Activated naive CD8-positive, alpha-beta T cell treated with anti-CD3 and anti-CD28 coated beads, Interleukin-2, amount 50 U/mL, for 24 hours (primary cell): ENCODE results near the gene CREB5.

Source experiments
- ATAC-seq: fragments of 150-1000 bp; cut with Tn5 transposase; one replicate; pipeline ENCODE4 v1.10.0; 2021
- DNase-seq: peaks from one replicate; pipeline ENCODE4 v3.0.0; 2021
- H3K27ac Mint-ChIP-seq: one replicate; pipeline ENCODE4 v1.8.0; 2021; ENCODE audit warnings: mild to moderate bottlenecking, mixed read lengths
- H3K27me3 Mint-ChIP-seq: one replicate; pipeline ENCODE4 v1.8.0; 2021; ENCODE audit warnings: mixed read lengths
- H3K36me3 Mint-ChIP-seq: one replicate; pipeline ENCODE4 v1.8.0; 2021; ENCODE audit warnings: low read depth, mixed read lengths
- H3K4me1 Mint-ChIP-seq: one replicate; pipeline ENCODE4 v1.8.0; 2021; ENCODE audit warnings: mixed read lengths
- H3K4me3 Mint-ChIP-seq: one replicate; pipeline ENCODE4 v1.8.0; 2021; ENCODE audit warnings: mild to moderate bottlenecking, moderate library complexity, mixed read lengths
- H3K9me3 Mint-ChIP-seq: one replicate; pipeline ENCODE4 v1.8.0; 2021; ENCODE audit warnings: mixed read lengths

The CREB5 gene

GRCh38 chr7:28516390-28517172 is 104.3 kb downstream of the CREB5 start:
- peaks cover 12% of the 10 kb centered on the region for H3K27me3 Mint-ChIP-seq
- no peaks in the 10 kb centered on the region for H3K9me3 Mint-ChIP-seq
- no peak overlapping the region for H3K27ac Mint-ChIP-seq
- no peaks in the 10 kb centered on the region for H3K36me3 Mint-ChIP-seq
- ATAC-seq (no peak), DNase-seq (no peak)
- H3K4me3 Mint-ChIP-seq: no peak overlapping the region
- no peaks in the 10 kb centered on the region for H3K4me1 Mint-ChIP-seq

- Mint-ChIP-seq H3K4me3 (no peak overlapping the region), H3K36me3 (no peaks in the 10 kb centered on the region), H3K4me1 (no peaks in the 10 kb centered on the region), H3K27ac (no peak overlapping the region), H3K9me3 (no peaks in the 10 kb centered on the region), H3K27me3 (peaks cover 6% of the 10 kb centered on the region)
- DNase-seq (no peak), ATAC-seq (no peak)
These were observed 104.9 kb downstream of the CREB5 start for GRCh38 chr7:28517206-28517605.

GRCh38 chr7:28517606-28518005 is 105.3 kb downstream of the CREB5 start:
- DNase-seq (no peak), ATAC-seq (no peak)
- Mint-ChIP-seq H3K4me1 (no peaks in the 10 kb centered on the region), H3K27me3 (peaks cover 5% of the 10 kb centered on the region), H3K9me3 (no peaks in the 10 kb centered on the region), H3K36me3 (no peaks in the 10 kb centered on the region), H3K4me3 (no peak overlapping the region), H3K27ac (no peak overlapping the region)

GRCh38 chr7:28520074-28521015 is 108.0 kb downstream of the CREB5 start:
- H3K27me3 Mint-ChIP-seq: peaks cover 6% of the 10 kb centered on the region
- no peak overlapping the region for H3K4me3 Mint-ChIP-seq
- no peaks in the 10 kb centered on the region for H3K4me1 Mint-ChIP-seq
- no peak overlapping the region for H3K27ac Mint-ChIP-seq
- DNase-seq: no peak
- no peak for ATAC-seq
- no peaks in the 10 kb centered on the region for H3K9me3 Mint-ChIP-seq
- no peaks in the 10 kb centered on the region for H3K36me3 Mint-ChIP-seq

GRCh38 chr7:28524978-28525377 is 112.7 kb downstream of the CREB5 start:
- Mint-ChIP-seq H3K9me3 (no peaks in the 10 kb centered on the region), H3K4me1 (no peaks in the 10 kb centered on the region), H3K27me3 (peaks cover 4% of the 10 kb centered on the region), H3K27ac (no peak overlapping the region), H3K36me3 (no peaks in the 10 kb centered on the region), H3K4me3 (no peak overlapping the region)
- DNase-seq (no peak), ATAC-seq (no peak)

- no peak for ATAC-seq
- Mint-ChIP-seq H3K4me3 (no peak overlapping the region), H3K9me3 (peaks cover 5% of the 10 kb centered on the region), H3K27ac (no peak overlapping the region), H3K4me1 (no peaks in the 10 kb centered on the region), H3K36me3 (no peaks in the 10 kb centered on the region), H3K27me3 (no peaks in the 10 kb centered on the region)
- no peak for DNase-seq
These were observed 116.6 kb downstream of the CREB5 start for GRCh38 chr7:28528899-28529298.

GRCh38 chr7:28529755-28530154 is 117.4 kb downstream of the CREB5 start:
- peaks cover 5% of the 10 kb centered on the region for H3K9me3 Mint-ChIP-seq
- no peaks in the 10 kb centered on the region for H3K36me3 Mint-ChIP-seq
- no peaks in the 10 kb centered on the region for H3K27me3 Mint-ChIP-seq
- no peaks in the 10 kb centered on the region for H3K4me1 Mint-ChIP-seq
- no peak for ATAC-seq
- no peak overlapping the region for H3K4me3 Mint-ChIP-seq
- no peak overlapping the region for H3K27ac Mint-ChIP-seq
- no peak for DNase-seq

GRCh38 chr7:28530175-28530802 is 118.0 kb downstream of the CREB5 start:
- Mint-ChIP-seq H3K36me3 (no peaks in the 10 kb centered on the region), H3K9me3 (peaks cover 5% of the 10 kb centered on the region), H3K4me1 (no peaks in the 10 kb centered on the region), H3K4me3 (no peak overlapping the region), H3K27ac (no peak overlapping the region), H3K27me3 (peaks cover under 1% of the 10 kb centered on the region)
- DNase-seq: no peak
- no peak for ATAC-seq

GRCh38 chr7:28530803-28531175 is 118.5 kb downstream of the CREB5 start:
- Mint-ChIP-seq H3K4me1 (no peaks in the 10 kb centered on the region), H3K9me3 (peaks cover 5% of the 10 kb centered on the region), H3K27ac (no peak overlapping the region), H3K27me3 (peaks cover 5% of the 10 kb centered on the region), H3K36me3 (no peaks in the 10 kb centered on the region), H3K4me3 (no peak overlapping the region)
- DNase-seq: no peak
- ATAC-seq: no peak

- H3K36me3 Mint-ChIP-seq: no peaks in the 10 kb centered on the region
- no peaks in the 10 kb centered on the region for H3K4me1 Mint-ChIP-seq
- H3K4me3 Mint-ChIP-seq: no peak overlapping the region
- DNase-seq (no peak), ATAC-seq (no peak)
- no peak overlapping the region for H3K27ac Mint-ChIP-seq
- H3K27me3 Mint-ChIP-seq: peaks cover 5% of the 10 kb centered on the region
- H3K9me3 Mint-ChIP-seq: peaks cover 5% of the 10 kb centered on the region
These were observed 119.0 kb downstream of the CREB5 start for GRCh38 chr7:28531291-28531690.

- H3K36me3 Mint-ChIP-seq: no peaks in the 10 kb centered on the region
- H3K4me1 Mint-ChIP-seq: no peaks in the 10 kb centered on the region
- no peak overlapping the region for H3K4me3 Mint-ChIP-seq
- no peak for ATAC-seq
- peaks cover 5% of the 10 kb centered on the region for H3K9me3 Mint-ChIP-seq
- no peak for DNase-seq
- H3K27ac Mint-ChIP-seq: no peak overlapping the region
- H3K27me3 Mint-ChIP-seq: peaks cover 5% of the 10 kb centered on the region
These were observed 119.9 kb downstream of the CREB5 start for GRCh38 chr7:28532181-28532580.

GRCh38 chr7:28533267-28533666 is 120.9 kb downstream of the CREB5 start:
- Mint-ChIP-seq H3K4me1 (no peaks in the 10 kb centered on the region), H3K9me3 (peaks cover 5% of the 10 kb centered on the region), H3K27ac (no peak overlapping the region), H3K4me3 (no peak overlapping the region), H3K27me3 (peaks cover 13% of the 10 kb centered on the region), H3K36me3 (no peaks in the 10 kb centered on the region)
- DNase-seq (no peak), ATAC-seq (no peak)

GRCh38 chr7:28533731-28534531 is 121.6 kb downstream of the CREB5 start:
- Mint-ChIP-seq H3K27ac (no peak overlapping the region), H3K36me3 (no peaks in the 10 kb centered on the region), H3K4me3 (no peak overlapping the region), H3K9me3 (peaks cover 5% of the 10 kb centered on the region), H3K4me1 (no peaks in the 10 kb centered on the region), H3K27me3 (peaks cover 14% of the 10 kb centered on the region)
- DNase-seq: no peak
- ATAC-seq: no peak

GRCh38 chr7:28536259-28536658 is 123.9 kb downstream of the CREB5 start:
- H3K27me3 Mint-ChIP-seq: peaks cover 17% of the 10 kb centered on the region
- no peaks in the 10 kb centered on the region for H3K4me1 Mint-ChIP-seq
- no peak overlapping the region for H3K4me3 Mint-ChIP-seq
- peaks cover 5% of the 10 kb centered on the region for H3K9me3 Mint-ChIP-seq
- ATAC-seq (no peak), DNase-seq (no peak)
- H3K36me3 Mint-ChIP-seq: no peaks in the 10 kb centered on the region
- no peak overlapping the region for H3K27ac Mint-ChIP-seq
